DMS 273 (cell line): Measurements from ENCODE around the gene F2.
"Not testable (repeated sequence)": the region's sequence is repeated elsewhere in the genome, so short reads cannot be mapped to it uniquely, and the experiment has no call there.

Experiments
- DNase-seq: peaks from one replicate; lab custom pipeline; 2025; ENCODE audit not compliant: unreplicated experiment; lab: John Stamatoyannopoulos, UW

The F2 gene

DNA sequence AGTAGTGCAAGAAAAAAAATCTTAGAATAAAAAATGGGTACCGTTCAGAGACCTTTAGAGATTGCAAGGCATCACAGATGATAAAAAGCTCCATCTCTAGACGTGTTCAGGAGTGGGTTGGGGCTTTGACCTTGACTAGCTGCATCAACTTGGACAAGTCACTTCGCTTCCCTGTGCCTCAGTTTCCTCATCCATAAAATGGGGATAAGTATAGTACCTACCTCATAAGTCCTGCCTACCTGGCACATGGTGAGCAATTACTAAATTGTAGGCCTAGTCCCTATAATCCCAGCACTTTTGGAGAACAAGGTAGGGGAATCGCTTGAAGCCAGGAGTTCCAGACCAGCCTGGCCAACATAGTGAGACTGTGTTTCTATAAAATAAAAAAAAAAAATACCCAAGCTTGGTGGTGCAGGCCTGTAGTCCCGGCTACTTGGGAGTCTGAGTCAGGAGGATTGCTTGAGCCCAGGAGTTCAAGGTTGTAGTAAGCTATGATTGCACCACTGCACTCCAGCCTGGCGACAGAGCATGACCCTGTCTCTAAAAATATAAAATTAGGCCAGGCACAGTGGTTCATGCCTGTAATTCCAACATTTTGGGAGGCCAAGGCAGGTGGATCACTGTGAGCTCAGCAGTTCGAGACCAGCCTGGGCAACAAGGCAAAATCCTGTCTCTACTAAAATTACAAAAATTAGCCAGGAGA, 6.0 kb upstream of the F2 start:
- no peak for DNase-seq

DNA sequence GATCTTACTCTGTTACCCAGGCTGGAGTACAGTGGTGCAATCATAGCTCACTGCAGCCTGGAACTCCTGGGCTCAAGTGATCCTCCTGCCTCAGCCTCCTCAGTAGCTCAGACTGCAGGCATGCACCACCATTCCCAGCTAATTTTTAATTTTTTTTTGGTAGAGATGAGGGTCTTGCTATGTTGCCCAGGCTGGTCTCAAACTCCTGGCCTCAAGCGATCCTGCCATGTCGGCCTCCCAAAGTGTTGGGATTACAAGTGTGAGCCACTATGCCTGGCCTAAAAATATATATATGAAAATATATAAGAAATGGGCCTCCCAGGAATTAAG, 1.2 kb upstream of the F2 start:
- DNase-seq, result not testable (repeated sequence)

GRCh38 chr11:46718155-46719019, 626 bp upstream of the F2 start:
- no peak for DNase-seq

GRCh38 chr11:46719543-46720218, 668 bp downstream of the F2 start:
- DNase-seq, result no peak

DNA sequence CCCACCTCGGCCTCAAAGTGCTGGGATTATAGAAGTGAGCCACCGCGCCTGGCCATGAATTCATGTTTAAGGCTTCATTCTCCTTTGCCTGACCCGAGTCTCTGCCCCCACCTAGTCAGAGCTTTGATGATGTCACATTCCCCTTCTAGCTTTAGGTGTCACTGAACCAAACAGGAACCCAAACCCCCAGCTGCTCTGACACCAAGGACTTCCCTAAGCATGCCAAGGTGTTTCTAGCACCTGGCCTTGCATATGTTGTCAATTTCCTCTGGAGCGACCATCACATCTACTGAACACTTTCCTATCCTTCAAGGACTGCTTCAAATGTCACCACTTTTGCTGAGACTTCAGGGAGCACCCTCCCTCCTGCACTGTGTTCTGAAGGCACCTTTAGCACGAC, 2.3 kb downstream of the F2 start:
- DNase-seq, result no peak

- DNase-seq, result no peak
Observed at GRCh38 chr11:46722566-46723358, 3.7 kb downstream of the F2 start.

DNA sequence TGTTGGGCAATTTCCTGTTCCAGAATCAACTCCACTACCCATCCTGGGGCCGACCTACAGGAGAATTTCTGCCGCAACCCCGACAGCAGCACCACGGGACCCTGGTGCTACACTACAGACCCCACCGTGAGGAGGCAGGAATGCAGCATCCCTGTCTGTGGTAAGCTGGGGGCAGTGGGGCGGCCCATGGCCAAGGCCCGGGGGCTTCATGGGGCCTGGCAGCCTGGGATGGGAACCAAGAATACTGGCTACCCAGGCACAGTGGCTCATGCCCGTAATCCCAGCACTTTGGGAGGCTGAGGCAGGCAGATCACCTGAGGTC, 4.3 kb downstream of the F2 start:
- no peak for DNase-seq

- DNase-seq, result no peak
Observed at GRCh38 chr11:46724088-46724487, 5.1 kb downstream of the F2 start.

- no peak for DNase-seq
Observed at GRCh38 chr11:46725338-46726205, 6.6 kb downstream of the F2 start.

GRCh38 chr11:46726206-46726862, 7.3 kb downstream of the F2 start:
- DNase-seq, result no peak

- DNase-seq, result no peak
Observed at GRCh38 chr11:46727952-46728658, 9.1 kb downstream of the F2 start.

- peak; percentile 39 for DNase-seq
Observed at GRCh38 chr11:46728659-46729040, 9.6 kb downstream of the F2 start.

GRCh38 chr11:46729110-46730027, 10.4 kb downstream of the F2 start:
- DNase-seq, result no peak

- no peak for DNase-seq
Observed at GRCh38 chr11:46731545-46731944, 12.5 kb downstream of the F2 start.

GRCh38 chr11:46733234-46733633, 14.2 kb downstream of the F2 start:
- no peak for DNase-seq

DNA sequence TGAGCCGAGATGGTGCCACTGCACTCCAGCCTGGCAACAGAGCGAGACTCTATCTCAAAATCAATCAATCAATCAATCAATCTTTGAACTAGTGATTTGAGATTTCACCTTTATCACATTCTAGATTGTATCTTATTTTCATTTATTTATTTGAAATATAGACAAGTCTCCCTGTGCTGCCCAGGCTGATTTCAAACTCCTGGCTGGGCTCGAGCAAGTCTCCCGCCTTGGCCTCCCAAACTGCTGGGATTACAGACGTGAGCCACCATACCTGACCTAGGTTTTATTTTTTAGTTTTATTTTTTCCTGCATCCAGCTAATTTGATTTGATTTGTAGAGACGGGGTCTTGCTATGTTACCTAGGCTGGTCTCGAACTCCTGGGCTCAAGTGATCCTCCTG, 17.1 kb downstream of the F2 start:
- DNase-seq, result no peak

DNA sequence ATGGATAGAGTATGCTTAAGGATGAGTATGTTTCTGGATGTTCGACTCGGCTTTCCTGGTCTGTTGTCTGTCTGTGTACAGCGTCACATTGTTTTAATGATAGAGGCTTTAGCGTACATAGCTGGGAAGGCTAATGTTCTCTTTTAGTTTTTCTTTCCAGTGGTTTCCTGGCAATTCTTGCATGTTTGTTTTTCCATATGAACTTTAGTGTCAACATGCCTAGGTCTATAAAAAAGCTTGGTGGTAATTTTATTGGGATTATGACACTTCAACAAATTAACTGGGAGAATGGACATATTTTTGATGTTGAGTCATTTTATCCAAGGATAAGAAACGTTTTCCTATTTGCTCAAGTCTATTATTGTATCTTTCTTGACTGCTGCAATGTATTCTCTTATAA, 17.6 kb downstream of the F2 start:
- DNase-seq, result no peak

- no peak for DNase-seq
Observed at GRCh38 chr11:46737699-46738098, 18.7 kb downstream of the F2 start.
